RWPE1 (cell line): ENCODE measurements around the gene KCNK3.
A peak's percentile ranks its signal among the peaks of the same experiment; 100 is the strongest.

ENCODE experiments used
- CTCF ChIA-PET: fragments of 350-600 bp; sonication (Branson Sonifier 250); formaldehyde crosslinking; extraction: SDS; loops from one replicate; lab custom pipeline; 2021; lab: Yijun Ruan, JAX
- POLR2A ChIA-PET: fragments of 400-600 bp; formaldehyde crosslinking; extraction: SDS; loops from one replicate; lab custom pipeline; 2020; ENCODE audit warnings: antibody characterized with exemption; ENCODE audit not compliant: low non-redundant PET; lab: Yijun Ruan, JAX
- DNase-seq: peaks from one replicate; pipeline ENCODE4 v3.0.0; 2012; ENCODE audit warnings: low spot score
- H3K27ac ChIP-seq: fragments of 450-650 bp; 2 replicates; pipeline ENCODE4 v1.5.1; 2017
- CTCF ChIP-seq: fragments of 450-650 bp; conservative IDR thresholded peaks from 2 replicates; pipeline ENCODE4 v1.5.1; 2017; ENCODE audit warnings: low read depth, mild to moderate bottlenecking

The KCNK3 gene

GRCh38 chr2:26752656-26753055, 60.1 kb downstream of the KCNK3 start:
- TF ChIP-seq CTCF: no peak
- CTCF ChIA-PET: no interaction called here
- no peak for DNase-seq
- H3K27ac ChIP-seq: no peak overlapping the region
- POLR2A ChIA-PET: interaction anchor here (0.6 kb wide), 1 partner anchor 22 kb away, joined by 3 read pairs; no protein-coding TSS in a partner anchor

GRCh38 chr2:26754539-26754938, 62.0 kb downstream of the KCNK3 start:
- H3K27ac ChIP-seq: no peak overlapping the region
- ChIA-PET POLR2A (no interaction called here), CTCF (interaction anchor here (1.0 to 1.7 kb wide), 2 partner anchors 17 to 177 kb away, joined by 3 to 5 read pairs; no protein-coding TSS in a partner anchor)
- DNase-seq: no peak
- TF ChIP-seq CTCF: no peak

- H3K27ac ChIP-seq: no peak overlapping the region
- DNase-seq: no peak
- no peak for TF ChIP-seq CTCF
- ChIA-PET CTCF (interaction anchor here (1.7 kb wide), 1 partner anchor 16 kb away, joined by 5 read pairs; no protein-coding TSS in a partner anchor), POLR2A (no interaction called here)
Measured at GRCh38 chr2:26754972-26755670, 62.6 kb downstream of the KCNK3 start.

GRCh38 chr2:26756337-26756736, 63.8 kb downstream of the KCNK3 start:
- no peak for DNase-seq
- POLR2A ChIA-PET: no interaction called here
- TF ChIP-seq CTCF: no peak
- CTCF ChIA-PET: interaction anchor here (1.7 kb wide), 1 partner anchor 15 kb away, joined by 5 read pairs; no protein-coding TSS in a partner anchor
- H3K27ac ChIP-seq: no peak overlapping the region

GRCh38 chr2:26757873-26758789, 65.6 kb downstream of the KCNK3 start:
- H3K27ac ChIP-seq: peak overlapping the region; percentile 95
- peak; percentile 70 for DNase-seq
- POLR2A ChIA-PET: no interaction called here
- no peak for TF ChIP-seq CTCF
- CTCF ChIA-PET: no interaction called here

GRCh38 chr2:26758790-26759321, 66.3 kb downstream of the KCNK3 start:
- no peak for DNase-seq
- H3K27ac ChIP-seq: peak overlapping the region; percentile 95
- CTCF ChIA-PET: no interaction called here
- TF ChIP-seq CTCF: no peak
- POLR2A ChIA-PET: no interaction called here
